ENCODE results near the gene UBE2O.

UBE2O gene

DNA sequence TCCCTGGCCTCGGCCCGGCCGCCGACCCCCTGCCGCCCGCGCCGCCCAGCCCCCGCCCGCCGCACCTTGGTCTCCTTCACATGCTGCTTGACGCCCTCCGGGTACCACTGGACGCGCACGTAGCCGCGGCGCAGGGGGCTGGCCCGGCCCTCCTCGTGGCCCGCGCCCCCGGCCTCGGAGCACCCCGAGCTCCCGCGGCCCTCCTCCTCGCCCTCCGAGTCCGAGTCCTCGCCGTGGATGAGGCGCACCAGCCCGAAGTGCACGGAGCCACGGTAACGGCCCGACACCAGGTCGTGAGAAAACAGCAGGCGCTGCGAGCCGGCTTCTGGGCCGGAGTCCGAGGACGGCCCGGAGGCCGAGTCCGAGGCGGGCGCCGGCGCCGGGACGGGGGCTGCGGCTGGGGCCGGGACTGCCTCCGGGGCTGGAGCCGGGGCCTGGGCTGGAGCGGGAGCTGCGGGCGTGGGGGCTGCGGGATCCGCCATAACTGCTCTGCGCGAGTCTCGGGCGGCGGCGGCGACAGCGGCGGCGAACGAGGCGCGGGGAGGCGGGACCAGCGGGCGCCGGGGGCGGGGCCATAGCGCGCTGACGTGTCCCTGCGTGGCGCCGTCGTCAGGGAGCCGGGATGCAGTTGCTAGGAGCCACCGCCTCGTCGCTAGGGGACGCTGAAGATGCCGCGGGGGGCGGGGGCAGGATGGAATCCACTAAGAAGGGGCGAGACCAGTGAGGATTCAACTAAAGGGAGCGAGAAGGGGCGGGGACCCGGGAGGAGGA, at the start of gene UBE2O:
Gene UBE2O, minus strand, starts transcription at position 493 of the 771 bp plus-strand sequence. Its CDS starts 11 bp downstream, at position 482.
- CTCF ChIA-PET: interaction anchor here (0.6 to 2.3 kb wide), 15 partner anchors 10 to 1994 kb away, joined by 3 to 8 read pairs (median 3); no protein-coding TSS in a partner anchor
- Histone ChIP-seq H3K9me3 (ENCODE audit: control insufficient read depth, insufficient read depth, low read depth, low read length) (no peaks in the 10 kb centered on the region), H3K36me3 (ENCODE audit: control insufficient read depth in 2 of 2, insufficient read depth in 1 of 2, low read length in 2 of 2) (peaks cover 0 to 4% of the 10 kb centered on the region in 2 experiments; a peak in 1 of 3 replicates), H3K4me3 (ENCODE audit: low read depth, low read length) (peak within 1 kb of the TSS; percentile 87), H3K27ac (ENCODE audit: extremely low read depth, low read depth, low read length) (peak within 1 kb of the TSS; percentile 91), H3K4me1 (ENCODE audit: control insufficient read depth, insufficient read depth, low read length) (peaks cover 10% of the 10 kb centered on the region)
- POLR2A ChIA-PET: interaction anchor here (0.7 to 1.2 kb wide), 4 partner anchors 36 to 105 kb away, joined by 3 to 4 read pairs (median 4); partner anchors contain the start of gene PRPSAP1
- TF ChIP-seq ZNF629 (tag by site-specific recombination; IDR thresholded peaks at IDR 0.05): peak; percentile 61
- TF ChIP-seq, protein P1, sequence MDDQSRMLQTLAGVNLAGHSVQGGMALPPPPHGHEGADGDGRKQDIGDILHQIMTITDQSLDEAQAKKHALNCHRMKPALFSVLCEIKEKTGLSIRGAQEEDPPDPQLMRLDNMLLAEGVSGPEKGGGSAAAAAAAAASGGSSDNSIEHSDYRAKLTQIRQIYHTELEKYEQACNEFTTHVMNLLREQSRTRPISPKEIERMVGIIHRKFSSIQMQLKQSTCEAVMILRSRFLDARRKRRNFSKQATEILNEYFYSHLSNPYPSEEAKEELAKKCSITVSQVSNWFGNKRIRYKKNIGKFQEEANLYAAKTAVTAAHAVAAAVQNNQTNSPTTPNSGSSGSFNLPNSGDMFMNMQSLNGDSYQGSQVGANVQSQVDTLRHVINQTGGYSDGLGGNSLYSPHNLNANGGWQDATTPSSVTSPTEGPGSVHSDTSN (CRISPR knock-in tag; IDR thresholded peaks at IDR 0.05): peak; percentile 77; the same call in 1 of the 2 replicates
- TF ChIP-seq, protein P2, sequence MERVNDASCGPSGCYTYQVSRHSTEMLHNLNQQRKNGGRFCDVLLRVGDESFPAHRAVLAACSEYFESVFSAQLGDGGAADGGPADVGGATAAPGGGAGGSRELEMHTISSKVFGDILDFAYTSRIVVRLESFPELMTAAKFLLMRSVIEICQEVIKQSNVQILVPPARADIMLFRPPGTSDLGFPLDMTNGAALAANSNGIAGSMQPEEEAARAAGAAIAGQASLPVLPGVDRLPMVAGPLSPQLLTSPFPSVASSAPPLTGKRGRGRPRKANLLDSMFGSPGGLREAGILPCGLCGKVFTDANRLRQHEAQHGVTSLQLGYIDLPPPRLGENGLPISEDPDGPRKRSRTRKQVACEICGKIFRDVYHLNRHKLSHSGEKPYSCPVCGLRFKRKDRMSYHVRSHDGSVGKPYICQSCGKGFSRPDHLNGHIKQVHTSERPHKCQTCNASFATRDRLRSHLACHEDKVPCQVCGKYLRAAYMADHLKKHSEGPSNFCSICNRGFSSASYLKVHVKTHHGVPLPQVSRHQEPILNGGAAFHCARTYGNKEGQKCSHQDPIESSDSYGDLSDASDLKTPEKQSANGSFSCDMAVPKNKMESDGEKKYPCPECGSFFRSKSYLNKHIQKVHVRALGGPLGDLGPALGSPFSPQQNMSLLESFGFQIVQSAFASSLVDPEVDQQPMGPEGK (tag by site-specific recombination; IDR thresholded peaks at IDR 0.05): peak; percentile 88
- TF ChIP-seq, protein P3, sequence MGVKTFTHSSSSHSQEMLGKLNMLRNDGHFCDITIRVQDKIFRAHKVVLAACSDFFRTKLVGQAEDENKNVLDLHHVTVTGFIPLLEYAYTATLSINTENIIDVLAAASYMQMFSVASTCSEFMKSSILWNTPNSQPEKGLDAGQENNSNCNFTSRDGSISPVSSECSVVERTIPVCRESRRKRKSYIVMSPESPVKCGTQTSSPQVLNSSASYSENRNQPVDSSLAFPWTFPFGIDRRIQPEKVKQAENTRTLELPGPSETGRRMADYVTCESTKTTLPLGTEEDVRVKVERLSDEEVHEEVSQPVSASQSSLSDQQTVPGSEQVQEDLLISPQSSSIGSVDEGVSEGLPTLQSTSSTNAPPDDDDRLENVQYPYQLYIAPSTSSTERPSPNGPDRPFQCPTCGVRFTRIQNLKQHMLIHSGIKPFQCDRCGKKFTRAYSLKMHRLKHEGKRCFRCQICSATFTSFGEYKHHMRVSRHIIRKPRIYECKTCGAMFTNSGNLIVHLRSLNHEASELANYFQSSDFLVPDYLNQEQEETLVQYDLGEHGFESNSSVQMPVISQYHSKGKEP (tag by site-specific recombination; IDR thresholded peaks at IDR 0.05): peak; percentile 53; the same call in 1 of the 2 replicates
- peak; percentile 96 for TF ChIP-seq MYNN (tag by site-specific recombination; IDR thresholded peaks at IDR 0.05; ENCODE audit: borderline replicate concordance)
- TF ChIP-seq KLF9 (tag by site-specific recombination; IDR thresholded peaks at IDR 0.05; ENCODE audit: low read depth): peak; percentile 83
- TF ChIP-seq BCL11B (tag by site-specific recombination; IDR thresholded peaks at IDR 0.05; ENCODE audit: low read depth): no peak
- TF ChIP-seq, protein P4, sequence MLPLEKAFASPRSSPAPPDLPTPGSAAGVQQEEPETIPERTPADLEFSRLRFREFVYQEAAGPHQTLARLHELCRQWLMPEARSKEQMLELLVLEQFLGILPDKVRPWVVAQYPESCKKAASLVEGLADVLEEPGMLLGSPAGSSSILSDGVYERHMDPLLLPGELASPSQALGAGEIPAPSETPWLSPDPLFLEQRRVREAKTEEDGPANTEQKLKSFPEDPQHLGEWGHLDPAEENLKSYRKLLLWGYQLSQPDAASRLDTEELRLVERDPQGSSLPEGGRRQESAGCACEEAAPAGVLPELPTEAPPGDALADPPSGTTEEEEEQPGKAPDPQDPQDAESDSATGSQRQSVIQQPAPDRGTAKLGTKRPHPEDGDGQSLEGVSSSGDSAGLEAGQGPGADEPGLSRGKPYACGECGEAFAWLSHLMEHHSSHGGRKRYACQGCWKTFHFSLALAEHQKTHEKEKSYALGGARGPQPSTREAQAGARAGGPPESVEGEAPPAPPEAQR (tag by site-specific recombination; IDR thresholded peaks at IDR 0.05): no peak
- TF ChIP-seq ZNF214 (tag by site-specific recombination; IDR thresholded peaks at IDR 0.05; ENCODE audit: borderline replicate concordance): no peak
- peak; percentile 11; the same call in 1 of the 2 replicates for TF ChIP-seq OSR2 (tag by site-specific recombination; IDR thresholded peaks at IDR 0.05)
- no peak for TF ChIP-seq ZNF791 (tag by site-specific recombination; IDR thresholded peaks at IDR 0.05)
- TF ChIP-seq GLI2 (tag by site-specific recombination; IDR thresholded peaks at IDR 0.05; ENCODE audit: borderline replicate concordance, low read depth): no peak
- TF ChIP-seq, protein P5, sequence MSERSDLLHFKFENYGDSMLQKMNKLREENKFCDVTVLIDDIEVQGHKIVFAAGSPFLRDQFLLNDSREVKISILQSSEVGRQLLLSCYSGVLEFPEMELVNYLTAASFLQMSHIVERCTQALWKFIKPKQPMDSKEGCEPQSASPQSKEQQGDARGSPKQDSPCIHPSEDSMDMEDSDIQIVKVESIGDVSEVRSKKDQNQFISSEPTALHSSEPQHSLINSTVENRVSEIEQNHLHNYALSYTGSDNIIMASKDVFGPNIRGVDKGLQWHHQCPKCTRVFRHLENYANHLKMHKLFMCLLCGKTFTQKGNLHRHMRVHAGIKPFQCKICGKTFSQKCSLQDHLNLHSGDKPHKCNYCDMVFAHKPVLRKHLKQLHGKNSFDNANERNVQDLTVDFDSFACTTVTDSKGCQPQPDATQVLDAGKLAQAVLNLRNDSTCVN (tag by site-specific recombination; optimal IDR thresholded peaks at IDR 0.05): peak; percentile 77
- no peak for TF ChIP-seq ZNF677 (tag by site-specific recombination; IDR thresholded peaks at IDR 0.05)
- TF ChIP-seq ZNF184 (tag by site-specific recombination; IDR thresholded peaks at IDR 0.05): 0 out of 2 replicates have a peak, but pooled peaks have one; percentile 37
- TF ChIP-seq KLF8 (tag by site-specific recombination; IDR thresholded peaks at IDR 0.05): peak; percentile 90
- TF ChIP-seq SP2 (tag by site-specific recombination; IDR thresholded peaks at IDR 0.05): peak; percentile 83
- TF ChIP-seq ZNF37A (tag by site-specific recombination; IDR thresholded peaks at IDR 0.05): 0 out of 2 replicates have a peak, but pooled peaks have one; percentile 39
- TF ChIP-seq ZFP69B (tag by site-specific recombination; IDR thresholded peaks at IDR 0.05): no peak
- peak; percentile 73; the same call in 1 of the 2 replicates for TF ChIP-seq ZNF660 (tag by site-specific recombination; IDR thresholded peaks at IDR 0.05)
- TF ChIP-seq ZBTB20 (tag by site-specific recombination; IDR thresholded peaks at IDR 0.05): peak; percentile 8; the same call in 1 of the 2 replicates
- peak; percentile 30; the same call in 1 of the 2 replicates for TF ChIP-seq ZBTB8A (tag by site-specific recombination; IDR thresholded peaks at IDR 0.05)
- TF ChIP-seq, protein P6, sequence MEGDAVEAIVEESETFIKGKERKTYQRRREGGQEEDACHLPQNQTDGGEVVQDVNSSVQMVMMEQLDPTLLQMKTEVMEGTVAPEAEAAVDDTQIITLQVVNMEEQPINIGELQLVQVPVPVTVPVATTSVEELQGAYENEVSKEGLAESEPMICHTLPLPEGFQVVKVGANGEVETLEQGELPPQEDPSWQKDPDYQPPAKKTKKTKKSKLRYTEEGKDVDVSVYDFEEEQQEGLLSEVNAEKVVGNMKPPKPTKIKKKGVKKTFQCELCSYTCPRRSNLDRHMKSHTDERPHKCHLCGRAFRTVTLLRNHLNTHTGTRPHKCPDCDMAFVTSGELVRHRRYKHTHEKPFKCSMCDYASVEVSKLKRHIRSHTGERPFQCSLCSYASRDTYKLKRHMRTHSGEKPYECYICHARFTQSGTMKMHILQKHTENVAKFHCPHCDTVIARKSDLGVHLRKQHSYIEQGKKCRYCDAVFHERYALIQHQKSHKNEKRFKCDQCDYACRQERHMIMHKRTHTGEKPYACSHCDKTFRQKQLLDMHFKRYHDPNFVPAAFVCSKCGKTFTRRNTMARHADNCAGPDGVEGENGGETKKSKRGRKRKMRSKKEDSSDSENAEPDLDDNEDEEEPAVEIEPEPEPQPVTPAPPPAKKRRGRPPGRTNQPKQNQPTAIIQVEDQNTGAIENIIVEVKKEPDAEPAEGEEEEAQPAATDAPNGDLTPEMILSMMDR (tag by site-specific recombination; IDR thresholded peaks at IDR 0.05): peak; percentile 95
- TF ChIP-seq IKZF3 (tag by site-specific recombination; IDR thresholded peaks at IDR 0.05): 0 out of 2 replicates have a peak, but pooled peaks have one; percentile 35
- TF ChIP-seq ZNF571 (tag by site-specific recombination; IDR thresholded peaks at IDR 0.05): no peak
- TF ChIP-seq ZNF785 (tag by site-specific recombination; IDR thresholded peaks at IDR 0.05): no peak
- TF ChIP-seq ZNF548 (tag by site-specific recombination; IDR thresholded peaks at IDR 0.05): no peak
- TF ChIP-seq ZNF596 (tag by site-specific recombination; IDR thresholded peaks at IDR 0.05): 0 out of 2 replicates have a peak, but pooled peaks have one; percentile 6
